HFFc6 (cell line): Measurements from ENCODE around the gene ART3. TPM values are rescaled to one million over a fixed set of nuclear protein-coding genes. Genes with fewer than 3 reads are reported as not detected.
"Not testable (repeated sequence)": the region's sequence is repeated elsewhere in the genome, so short reads cannot be mapped to it uniquely, and the experiment has no call there.

Experiments
- DNase-seq: peaks from one replicate; pipeline ENCODE4 v3.0.0-alpha.2; 2018
- H3K27ac Mint-ChIP-seq: 2 replicates; pipeline ENCODE4 v1.8.0; 2020; ENCODE audit warnings: mild to moderate bottlenecking, mixed read lengths
- H3K27me3 Mint-ChIP-seq: 2 replicates; pipeline ENCODE4 v1.8.0; 2021; ENCODE audit warnings: mild to moderate bottlenecking, moderate library complexity, mixed read lengths; ENCODE audit not compliant: insufficient read depth
- H3K36me3 Mint-ChIP-seq: 2 replicates; pipeline ENCODE4 v1.8.0; 2021; ENCODE audit warnings: low read depth, mixed read lengths
- H3K4me1 Mint-ChIP-seq: 2 replicates; pipeline ENCODE4 v1.8.0; 2020; ENCODE audit warnings: low read depth, mixed read lengths
- H3K4me3 Mint-ChIP-seq: 2 replicates; pipeline ENCODE4 v1.8.0; 2020; ENCODE audit warnings: mild to moderate bottlenecking, moderate library complexity, mixed read lengths
- H3K9me3 Mint-ChIP-seq: 2 replicates; pipeline ENCODE4 v1.8.0; 2020; ENCODE audit warnings: mild to moderate bottlenecking, mixed read lengths
- total RNA-seq, 6 experiments: library from RNA; stranded (reverse); fragmentation: NEBNext Ultra II Directional; extraction: Animal tissue kit (Norgen Biotek cat#: 25700); gene quantifications; 2 replicates in 1 of 6; 3 replicates in 5 of 6; pipeline ENCODE4 v1.2.3, GENCODE V29; 2021
- TF ChIP-seq, protein P1 (sequence below): fragments of 200-600 bp; sonication (generic); IDR thresholded peaks from 2 replicates; pipeline ENCODE4 v1.5.0; 2021; ENCODE audit warnings: antibody characterized with exemption, mild to moderate bottlenecking

The ART3 gene
- total RNA-seq, 6 experiments from 2014 or later, result not detected

DNA sequence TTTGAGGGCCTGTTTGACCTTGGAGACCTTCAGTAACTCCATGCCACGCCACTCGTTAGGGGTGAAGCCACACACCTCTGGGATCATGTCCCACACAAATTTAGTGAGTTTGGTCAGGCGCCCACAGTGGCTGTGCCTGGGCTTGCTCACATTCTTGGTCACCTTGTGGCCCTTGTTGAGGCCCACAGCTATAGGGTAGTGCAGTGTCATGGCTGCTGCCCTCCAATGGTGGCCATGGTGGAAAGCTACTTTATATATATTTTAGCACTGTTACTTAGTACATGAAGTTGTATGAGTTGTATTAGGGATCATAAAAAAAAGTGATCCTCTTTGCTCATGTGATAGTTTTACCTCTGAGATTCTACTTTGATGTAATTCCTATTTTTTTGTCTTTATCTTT lies 37.7 kb upstream of the ART3 start:
- H3K36me3 Mint-ChIP-seq, result no peaks in the 10 kb centered on the region
- TF ChIP-seq, protein P1, sequence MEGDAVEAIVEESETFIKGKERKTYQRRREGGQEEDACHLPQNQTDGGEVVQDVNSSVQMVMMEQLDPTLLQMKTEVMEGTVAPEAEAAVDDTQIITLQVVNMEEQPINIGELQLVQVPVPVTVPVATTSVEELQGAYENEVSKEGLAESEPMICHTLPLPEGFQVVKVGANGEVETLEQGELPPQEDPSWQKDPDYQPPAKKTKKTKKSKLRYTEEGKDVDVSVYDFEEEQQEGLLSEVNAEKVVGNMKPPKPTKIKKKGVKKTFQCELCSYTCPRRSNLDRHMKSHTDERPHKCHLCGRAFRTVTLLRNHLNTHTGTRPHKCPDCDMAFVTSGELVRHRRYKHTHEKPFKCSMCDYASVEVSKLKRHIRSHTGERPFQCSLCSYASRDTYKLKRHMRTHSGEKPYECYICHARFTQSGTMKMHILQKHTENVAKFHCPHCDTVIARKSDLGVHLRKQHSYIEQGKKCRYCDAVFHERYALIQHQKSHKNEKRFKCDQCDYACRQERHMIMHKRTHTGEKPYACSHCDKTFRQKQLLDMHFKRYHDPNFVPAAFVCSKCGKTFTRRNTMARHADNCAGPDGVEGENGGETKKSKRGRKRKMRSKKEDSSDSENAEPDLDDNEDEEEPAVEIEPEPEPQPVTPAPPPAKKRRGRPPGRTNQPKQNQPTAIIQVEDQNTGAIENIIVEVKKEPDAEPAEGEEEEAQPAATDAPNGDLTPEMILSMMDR, result no peak
- DNase-seq, result no peak
- H3K27me3 Mint-ChIP-seq, result peaks cover 8% of the 10 kb centered on the region
- H3K27ac Mint-ChIP-seq, result no peak overlapping the region
- H3K9me3 Mint-ChIP-seq, result no peaks in the 10 kb centered on the region
- no peaks in the 10 kb centered on the region for H3K4me1 Mint-ChIP-seq
- H3K4me3 Mint-ChIP-seq, result no peak overlapping the region

DNA sequence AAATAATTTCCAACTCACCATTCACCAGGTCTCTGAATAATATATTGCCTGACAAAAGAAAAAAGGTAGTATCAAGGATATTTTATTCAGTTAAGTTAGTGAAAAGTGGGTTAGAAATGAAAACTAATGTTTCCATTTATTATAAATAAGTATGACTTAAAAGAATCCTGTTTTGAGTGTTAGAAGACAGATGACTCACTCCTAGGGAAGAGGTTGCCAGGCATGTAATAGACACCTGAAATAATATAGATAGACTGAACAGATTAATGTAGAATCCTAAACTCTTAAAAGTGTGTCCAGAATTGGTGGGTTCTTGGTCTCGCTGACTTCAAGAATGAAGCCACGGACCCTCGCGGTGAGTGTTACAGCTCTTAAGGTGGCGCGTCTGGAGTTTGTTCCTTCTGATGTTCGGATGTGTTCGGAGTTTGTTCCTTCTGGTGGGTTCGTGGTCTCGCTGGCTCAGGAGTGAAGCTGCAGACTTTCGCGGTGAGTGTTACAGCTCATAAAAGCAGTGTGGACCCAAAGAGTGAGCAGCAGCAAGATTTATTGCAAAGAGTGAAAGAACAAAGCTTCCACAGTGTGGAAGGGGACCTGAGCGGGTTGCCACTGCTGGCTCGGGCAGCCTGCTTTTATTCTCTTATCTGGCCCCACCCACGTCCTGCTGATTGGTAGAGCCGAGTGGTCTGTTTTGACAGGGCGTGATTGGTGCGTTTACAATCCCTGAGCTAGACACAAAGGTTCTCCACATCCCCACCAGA lies 32.1 kb upstream of the ART3 start:
- not testable (repeated sequence) for H3K27ac Mint-ChIP-seq, H3K4me3 Mint-ChIP-seq, H3K4me1 Mint-ChIP-seq, H3K36me3 Mint-ChIP-seq, H3K9me3 Mint-ChIP-seq, DNase-seq
- peaks cover 15% of the 10 kb centered on the region for H3K27me3 Mint-ChIP-seq

DNA sequence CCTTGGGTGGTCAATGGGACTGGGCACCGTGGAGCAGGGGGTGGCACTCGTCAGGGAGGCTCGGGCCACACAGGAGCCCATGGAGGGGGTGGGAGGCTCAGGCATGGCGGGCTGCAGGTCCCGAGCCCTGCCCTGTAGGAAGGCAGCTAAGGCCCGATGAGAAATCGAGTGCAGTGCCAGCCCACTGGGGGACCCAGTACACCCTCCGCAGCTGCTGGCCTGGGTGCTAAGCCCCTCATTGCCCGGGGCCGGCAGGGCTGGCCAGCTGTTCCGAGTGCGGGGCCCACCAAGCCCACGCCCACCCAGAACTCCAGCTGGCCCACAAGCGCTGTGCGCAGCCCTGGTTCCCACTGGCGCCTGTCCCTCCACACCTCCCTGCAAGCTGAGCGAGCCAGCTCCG lies 31.2 kb upstream of the ART3 start:
- not testable (repeated sequence) for H3K4me3 Mint-ChIP-seq, H3K27ac Mint-ChIP-seq, DNase-seq, H3K9me3 Mint-ChIP-seq, H3K4me1 Mint-ChIP-seq, H3K36me3 Mint-ChIP-seq
- peaks cover 20% of the 10 kb centered on the region for H3K27me3 Mint-ChIP-seq

DNA sequence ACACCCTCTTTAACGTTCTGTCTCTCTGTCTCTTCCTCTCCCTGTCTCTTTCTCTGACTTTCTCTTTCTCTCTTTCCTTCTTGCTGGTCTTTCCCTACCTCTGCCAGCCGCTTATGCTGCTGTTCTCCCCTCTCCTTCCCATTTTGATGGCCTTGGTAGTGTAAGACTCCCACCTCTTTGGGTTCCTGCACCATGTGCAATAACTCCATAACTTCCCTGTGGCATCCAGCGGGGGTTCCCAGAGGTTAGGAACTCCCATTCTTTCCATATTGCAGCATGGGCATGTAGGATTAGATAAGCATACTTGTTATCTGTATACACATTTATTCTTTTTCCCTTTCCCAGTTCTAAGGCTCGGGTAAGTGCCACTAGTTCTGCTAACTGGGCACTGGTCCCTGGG lies 29.8 kb upstream of the ART3 start:
- peaks cover 29% of the 10 kb centered on the region for H3K27me3 Mint-ChIP-seq
- not testable (repeated sequence) for DNase-seq, H3K4me1 Mint-ChIP-seq, H3K36me3 Mint-ChIP-seq, H3K9me3 Mint-ChIP-seq, H3K4me3 Mint-ChIP-seq, H3K27ac Mint-ChIP-seq

DNA sequence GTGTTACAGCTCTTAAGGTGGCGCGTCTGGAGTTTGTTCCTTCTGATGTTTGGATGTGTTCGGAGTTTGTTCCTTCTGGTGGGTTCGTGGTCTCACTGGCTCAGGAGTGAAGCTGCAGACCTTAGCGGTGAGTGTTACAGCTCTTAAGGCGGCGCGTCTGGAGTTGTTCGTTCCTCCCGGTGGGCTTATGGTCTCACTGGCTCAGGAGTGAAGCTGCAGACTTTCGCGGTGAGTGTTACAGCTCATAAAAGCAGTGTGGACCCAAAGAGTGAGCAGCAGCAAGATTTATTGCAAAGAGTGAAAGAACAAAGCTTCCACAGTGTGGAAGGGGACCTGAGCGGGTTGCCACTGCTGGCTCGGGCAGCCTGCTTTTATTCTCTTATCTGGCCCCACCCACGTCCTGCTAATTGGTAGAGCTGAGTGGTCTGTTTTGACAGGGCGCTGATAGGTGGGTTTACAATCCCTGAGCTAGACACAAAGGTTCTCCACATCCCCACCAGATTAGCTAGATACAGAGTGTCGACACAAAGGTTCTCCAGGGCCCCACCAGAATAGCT lies 24.6 kb upstream of the ART3 start:
- not testable (repeated sequence) for H3K36me3 Mint-ChIP-seq, H3K27ac Mint-ChIP-seq, DNase-seq, H3K9me3 Mint-ChIP-seq, H3K4me3 Mint-ChIP-seq, H3K4me1 Mint-ChIP-seq
- H3K27me3 Mint-ChIP-seq, result peaks cover 24% of the 10 kb centered on the region

DNA sequence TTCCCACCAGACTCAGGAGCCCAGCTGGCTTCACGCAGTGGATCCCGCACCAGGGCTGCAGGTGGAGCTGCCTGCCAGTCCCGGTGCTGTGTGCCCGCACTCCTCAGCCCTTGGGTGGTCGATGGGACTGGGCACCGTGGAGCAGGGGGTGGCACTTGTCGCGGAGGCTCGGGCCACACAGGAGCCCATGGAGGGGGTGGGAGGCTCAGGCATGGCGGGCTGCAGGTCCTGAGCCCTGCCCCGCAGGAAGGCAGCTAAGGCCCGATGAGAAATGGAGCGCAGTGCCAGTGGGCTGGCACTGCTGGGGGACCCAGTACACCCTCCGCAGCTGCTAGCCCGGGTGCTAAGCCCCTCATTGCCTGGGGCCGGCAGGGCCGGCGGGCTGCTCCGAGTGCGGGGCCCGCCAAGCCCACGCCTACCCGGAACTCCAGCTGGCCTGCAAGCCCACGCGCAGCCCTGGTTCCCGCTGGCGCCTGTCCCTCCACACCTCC lies 23.9 kb upstream of the ART3 start:
- H3K36me3 Mint-ChIP-seq, H3K27ac Mint-ChIP-seq, DNase-seq, H3K4me1 Mint-ChIP-seq, H3K4me3 Mint-ChIP-seq, H3K9me3 Mint-ChIP-seq: not testable (repeated sequence)
- peaks cover 27% of the 10 kb centered on the region for H3K27me3 Mint-ChIP-seq

DNA sequence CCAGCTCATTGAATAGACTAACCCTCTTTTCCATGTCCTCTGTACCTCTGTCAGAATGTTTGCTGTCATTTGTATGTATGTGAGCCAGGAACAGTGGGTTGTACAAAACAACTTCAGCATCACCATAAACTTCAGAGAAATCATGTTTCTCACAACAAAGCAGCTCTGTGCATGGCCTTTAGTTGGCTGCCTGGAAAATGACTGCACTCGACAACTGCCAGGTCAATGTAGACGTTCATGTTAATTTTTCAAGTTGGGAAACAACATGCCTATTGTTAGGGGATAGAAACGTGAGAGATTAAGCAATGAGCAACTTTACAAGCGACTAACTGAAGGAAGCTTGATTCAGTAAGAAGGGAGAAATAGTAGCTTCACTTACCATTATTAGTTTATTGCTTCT lies 20.8 kb upstream of the ART3 start:
- TF ChIP-seq, protein P1, result no peak
- Mint-ChIP-seq H3K36me3 (no peaks in the 10 kb centered on the region), H3K27me3 (peaks cover 27% of the 10 kb centered on the region), H3K9me3 (no peaks in the 10 kb centered on the region), H3K4me3 (no peak overlapping the region), H3K27ac (no peak overlapping the region), H3K4me1 (no peaks in the 10 kb centered on the region)
- no peak for DNase-seq

DNA sequence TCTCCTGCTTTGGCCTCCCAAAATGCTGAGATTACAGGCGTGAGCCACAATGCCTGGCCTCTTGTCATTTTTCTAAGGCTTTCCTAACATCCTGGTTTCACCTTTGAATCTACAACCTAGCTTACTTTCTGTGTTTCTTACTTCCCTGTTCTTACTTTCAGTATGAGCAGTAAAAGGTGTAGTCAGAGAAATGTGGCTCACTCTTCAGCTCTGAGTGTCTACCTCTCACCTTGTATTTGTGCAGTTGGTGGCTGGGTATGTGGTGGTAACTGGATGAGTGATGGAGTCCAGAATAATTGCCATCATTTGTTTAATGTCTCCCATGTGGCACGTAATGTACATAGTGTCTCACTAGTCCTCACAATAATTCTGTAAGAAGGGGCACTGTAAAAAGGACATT lies 19.5 kb upstream of the ART3 start:
- no peak for DNase-seq
- Mint-ChIP-seq H3K27me3 (peaks cover 27% of the 10 kb centered on the region), H3K4me3 (no peak overlapping the region), H3K4me1 (no peaks in the 10 kb centered on the region), H3K36me3 (no peaks in the 10 kb centered on the region), H3K9me3 (no peaks in the 10 kb centered on the region), H3K27ac (no peak overlapping the region)
- TF ChIP-seq, protein P1, result no peak
